Activated CD4-positive, alpha-beta T cell treated with anti-CD3 and anti-CD28 coated beads, Interleukin-2, amount 50 U/mL, for 4 hours (primary cell): ENCODE measurements around the gene ALKBH5.

Source experiments
- DNase-seq, 2 experiments: peaks; one replicate each; pipeline ENCODE4 v3.0.0-alpha.2; 2020

The ALKBH5 gene

DNA sequence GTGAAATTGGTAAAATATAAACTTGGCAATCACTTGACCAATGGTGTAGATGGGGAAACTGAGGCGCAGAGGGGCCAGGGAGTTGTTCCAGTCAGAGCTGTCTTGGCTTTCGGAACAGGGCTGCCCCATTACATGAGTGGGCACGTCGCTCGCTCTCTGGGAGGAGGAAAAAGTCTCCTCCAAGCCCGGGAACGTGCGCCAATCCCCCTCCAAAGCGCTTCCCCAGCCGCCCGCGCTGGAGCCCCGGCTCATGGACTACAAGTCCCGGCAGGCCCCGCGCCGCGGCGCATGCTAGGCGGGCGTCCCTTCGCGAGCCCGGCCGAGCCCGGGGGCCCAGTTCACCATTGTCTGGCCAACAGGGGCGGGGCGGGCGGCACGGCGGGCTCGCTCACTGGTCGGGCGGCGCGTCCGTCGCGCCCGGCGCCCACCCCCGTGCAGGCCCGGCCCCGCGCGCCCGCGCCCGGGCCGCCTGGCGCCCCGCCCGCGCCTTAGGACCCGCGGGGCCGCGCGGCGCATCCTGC, 41.6 kb downstream of the ALKBH5 start, which contains the start of gene LLGL1:
Gene LLGL1 (plus strand): TSS at position 515 of the 521 bp plus-strand sequence. CDS start 48 bp downstream, outside the sequence.
- peak; percentile 91 to 93 for DNase-seq

DNA sequence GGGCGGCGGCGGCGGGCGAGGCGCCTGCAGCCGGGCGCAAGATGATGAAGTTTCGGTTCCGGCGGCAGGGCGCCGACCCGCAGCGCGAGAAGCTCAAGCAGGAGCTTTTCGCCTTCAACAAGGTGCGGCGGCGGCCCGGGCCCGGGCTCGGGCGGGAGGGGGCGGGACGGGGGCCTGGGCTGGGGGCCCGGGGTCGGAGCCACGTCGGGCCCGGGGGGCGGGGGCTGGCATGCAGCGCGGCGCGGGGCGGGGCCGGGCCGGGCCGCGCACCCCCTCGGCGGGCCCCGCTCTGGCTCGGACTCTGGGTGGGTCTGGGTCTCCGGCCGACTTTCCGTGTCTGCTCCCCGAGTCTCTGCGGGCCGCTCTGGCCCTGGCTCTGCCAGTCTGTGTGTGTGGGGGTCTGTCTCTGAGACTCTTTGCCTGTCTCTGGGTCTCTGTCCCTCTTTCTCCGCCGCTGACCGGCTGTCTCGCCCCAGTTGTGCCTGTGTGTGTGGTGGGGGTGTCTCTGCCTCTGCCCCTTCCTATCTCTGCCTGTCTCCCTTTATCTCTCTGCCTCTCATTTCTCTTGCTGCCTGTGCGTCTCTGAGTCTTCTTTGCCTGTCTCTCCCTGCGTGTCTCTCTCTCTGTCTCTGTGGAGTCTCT, 42.1 kb downstream of the ALKBH5 start:
- no peak for DNase-seq

DNA sequence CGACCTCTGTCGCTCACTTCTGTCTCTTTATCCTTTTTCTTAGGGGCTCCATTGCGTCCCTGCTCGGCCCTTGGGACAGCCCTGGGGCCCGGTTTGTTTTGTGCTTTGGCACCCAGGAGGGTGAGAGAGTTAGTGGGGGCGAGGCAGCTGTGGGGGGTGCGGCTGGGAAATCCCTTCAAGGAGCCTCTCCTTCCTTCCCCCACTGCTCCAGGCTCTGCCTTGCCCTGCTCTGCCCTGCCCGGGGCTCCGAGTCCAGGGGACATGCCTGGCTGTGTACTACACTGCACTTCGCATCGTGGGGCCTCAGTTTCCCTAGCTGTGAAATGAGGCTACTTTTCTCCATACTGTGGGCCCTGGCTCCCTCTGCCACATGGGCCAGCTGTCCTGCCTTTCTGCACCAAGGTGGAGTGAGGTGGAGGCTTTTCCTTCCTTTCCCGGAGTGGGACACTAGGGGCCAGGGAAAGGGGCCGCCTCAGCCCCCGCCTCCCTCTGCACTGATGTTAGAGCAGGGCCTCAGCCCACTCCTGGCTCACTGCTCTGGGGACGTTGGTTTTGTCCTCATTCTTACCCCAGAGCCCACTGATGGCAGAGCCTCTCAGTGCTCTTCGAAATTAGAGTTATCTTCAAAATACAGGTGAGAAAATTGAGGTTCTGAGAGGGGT, 42.8 kb downstream of the ALKBH5 start:
- no peak for DNase-seq

DNA sequence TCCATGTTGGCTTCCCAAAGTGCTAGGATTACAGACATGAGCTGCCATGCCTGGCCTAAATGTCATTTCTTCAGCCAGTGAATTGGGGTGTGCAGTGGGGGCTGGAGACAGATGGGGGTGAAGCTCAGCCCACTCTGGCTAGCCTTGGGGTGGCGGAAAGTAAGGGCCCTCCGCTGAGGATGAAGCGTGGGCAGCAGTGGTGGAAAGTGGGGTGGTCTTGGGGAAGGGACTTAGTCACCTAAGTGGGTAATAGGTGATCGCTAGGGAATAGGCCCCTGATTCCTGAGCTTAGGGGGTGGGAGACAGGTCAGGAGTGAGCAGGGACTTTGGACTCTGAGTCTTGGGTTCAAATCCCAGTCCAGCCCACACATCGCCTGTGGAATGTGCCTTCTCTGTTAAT, 44.0 kb downstream of the ALKBH5 start:
- no peak for DNase-seq

DNA sequence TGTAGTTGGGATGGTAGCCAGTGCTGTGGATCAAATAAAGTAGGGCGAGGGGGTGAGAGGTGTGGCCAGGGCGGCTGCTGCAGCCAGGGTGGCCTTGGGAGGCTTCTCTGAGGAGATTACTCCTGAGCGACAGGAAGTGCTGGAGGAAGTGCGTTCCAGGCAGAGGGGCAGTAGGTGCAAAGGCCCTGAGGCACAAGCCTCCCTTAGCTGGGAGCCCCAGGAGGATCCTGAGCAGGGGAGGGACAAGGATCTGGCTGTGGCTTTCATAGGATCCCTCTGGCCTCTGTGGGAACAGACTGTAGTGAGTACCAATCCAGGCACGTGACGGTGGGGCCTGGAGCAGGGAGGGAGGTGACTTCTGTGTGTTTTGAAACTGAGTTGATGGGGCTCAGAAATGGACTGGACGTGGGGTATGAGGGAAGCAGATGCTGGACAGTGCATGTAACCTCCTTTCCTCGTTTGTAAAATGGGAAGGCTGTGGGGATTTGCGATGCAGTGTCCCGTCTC, 44.6 kb downstream of the ALKBH5 start:
- no peak for DNase-seq

DNA sequence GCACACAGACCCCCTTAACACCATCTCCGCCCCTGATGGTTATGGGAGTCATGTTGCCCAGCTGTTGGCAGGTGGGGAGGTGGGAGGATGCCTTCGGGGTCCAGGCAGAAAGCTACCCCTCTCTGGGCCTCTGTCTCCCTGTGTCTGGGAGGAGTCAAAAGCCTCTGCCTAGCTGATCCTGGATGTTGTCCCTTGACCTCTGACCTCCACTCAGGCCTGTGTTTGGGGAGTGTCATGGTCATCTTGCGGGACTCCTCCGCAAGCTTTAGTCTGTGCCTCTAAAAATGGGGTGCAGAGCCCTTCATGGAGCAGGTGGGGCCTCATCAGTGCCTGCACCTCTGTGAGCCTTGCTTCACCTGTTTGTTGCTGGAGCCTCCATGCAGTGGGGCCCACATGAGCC, 45.6 kb downstream of the ALKBH5 start:
- no peak for DNase-seq

DNA sequence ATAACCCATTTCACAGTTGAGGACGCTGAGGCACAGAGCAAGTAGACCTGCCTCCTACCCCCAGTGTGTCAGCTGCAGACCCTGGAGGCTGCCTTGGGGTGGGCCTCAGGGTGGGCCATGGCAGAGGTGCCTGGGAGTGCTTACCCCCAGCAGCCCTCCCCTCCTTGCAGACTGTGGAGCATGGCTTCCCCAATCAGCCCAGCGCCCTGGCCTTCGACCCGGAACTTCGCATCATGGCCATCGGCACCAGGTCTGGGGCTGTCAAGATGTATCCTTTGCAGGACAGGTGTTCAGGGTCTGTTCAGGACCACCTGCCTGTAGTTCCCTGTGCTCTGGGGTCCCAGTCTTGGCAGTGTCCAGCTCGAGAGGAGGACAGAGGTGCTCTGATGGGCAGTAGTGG, 46.1 kb downstream of the ALKBH5 start:
- no peak for DNase-seq

DNA sequence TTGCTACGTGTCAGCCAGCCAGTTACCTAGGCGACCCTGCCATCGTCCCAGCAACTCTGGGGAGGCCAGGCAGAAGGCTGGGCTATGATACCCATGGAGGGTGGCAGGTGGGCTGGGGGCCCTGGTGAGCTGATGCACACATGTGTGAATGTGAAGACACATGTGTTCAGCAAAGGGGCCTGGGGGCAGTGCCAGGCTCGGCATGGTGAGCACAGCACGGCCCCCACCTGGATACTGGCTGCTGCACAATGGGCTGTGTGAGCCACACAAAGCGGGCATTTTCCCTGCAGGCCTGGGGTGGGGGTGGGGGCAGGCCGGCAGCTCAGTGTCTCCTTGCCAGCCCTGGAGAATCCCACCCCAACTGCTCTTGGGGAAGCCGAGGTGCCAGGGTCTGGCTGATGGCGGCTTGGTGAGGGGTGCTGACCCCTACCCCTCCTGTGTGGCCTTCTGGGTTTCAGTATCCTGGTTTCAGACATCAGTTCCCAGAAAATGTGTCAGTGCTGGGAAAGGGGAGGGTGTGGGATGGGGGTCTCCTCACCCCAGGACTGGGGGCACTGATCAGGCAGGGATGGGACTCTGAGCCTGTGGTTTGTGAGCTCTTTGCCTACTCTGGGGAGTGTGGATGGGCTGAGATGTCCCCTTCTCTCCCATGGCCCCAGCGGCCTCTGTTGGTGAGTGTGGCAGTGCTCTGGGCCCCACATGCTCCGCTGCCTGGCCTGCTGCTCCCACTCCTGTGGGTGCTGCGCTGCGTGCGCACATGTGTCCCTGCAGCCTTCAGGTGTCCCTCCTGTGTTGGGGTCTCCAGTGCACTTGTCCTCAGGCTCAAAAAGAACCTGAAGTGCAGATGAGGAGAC, 46.9 kb downstream of the ALKBH5 start:
- DNase-seq: no peak

DNA sequence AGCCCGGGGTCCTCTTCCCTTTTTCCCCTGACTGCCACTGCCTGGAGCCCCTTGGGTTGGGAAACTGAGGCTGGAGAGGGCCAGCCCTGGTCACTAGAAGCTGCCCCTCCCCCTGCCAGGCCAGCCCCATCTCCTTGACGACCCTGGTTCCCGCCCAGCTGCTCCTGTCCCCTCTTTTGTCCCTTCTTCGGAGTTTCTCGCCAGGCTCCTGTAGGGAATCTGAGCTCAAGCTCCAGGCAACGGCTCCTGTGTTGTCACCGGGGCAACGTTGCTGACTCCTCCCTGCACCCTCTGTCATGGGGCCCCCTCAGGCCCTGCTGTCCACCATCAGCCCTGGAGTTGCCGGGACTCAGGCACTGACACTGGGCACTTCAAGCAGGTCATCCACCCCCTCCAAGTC, 47.5 kb downstream of the ALKBH5 start:
- DNase-seq: no peak

DNA sequence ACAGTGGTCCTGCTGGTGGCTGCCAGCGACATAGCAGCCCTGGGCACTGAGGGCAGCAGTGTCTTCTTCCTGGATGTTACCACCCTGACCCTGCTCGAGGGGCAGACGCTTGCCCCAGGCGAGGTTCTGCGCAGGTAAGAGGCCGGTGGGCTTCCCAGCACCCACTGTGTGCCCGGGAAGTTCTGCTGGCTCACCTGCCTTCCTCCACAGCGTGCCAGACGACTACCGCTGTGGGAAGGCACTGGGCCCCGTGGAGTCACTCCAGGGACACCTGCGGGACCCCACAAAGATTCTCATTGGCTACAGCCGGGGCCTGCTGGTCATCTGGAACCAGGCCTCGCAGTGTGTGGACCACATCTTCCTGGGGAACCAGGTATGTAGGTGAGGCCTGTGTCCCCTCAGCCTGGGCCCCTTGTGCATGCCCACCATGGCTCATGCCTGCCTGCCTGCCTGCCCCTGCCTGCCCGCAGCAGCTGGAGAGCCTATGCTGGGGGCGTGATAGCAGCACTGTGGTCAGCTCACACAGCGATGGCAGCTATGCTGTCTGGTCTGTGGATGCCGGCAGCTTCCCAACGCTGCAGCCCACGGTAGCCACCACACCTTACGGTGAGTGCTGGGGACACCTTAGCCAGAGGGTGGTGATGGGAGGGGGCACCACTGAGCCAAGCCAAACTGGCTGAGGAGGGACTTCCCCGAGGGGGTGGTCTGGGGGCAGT, 50.3 kb downstream of the ALKBH5 start:
- DNase-seq: no peak

DNA sequence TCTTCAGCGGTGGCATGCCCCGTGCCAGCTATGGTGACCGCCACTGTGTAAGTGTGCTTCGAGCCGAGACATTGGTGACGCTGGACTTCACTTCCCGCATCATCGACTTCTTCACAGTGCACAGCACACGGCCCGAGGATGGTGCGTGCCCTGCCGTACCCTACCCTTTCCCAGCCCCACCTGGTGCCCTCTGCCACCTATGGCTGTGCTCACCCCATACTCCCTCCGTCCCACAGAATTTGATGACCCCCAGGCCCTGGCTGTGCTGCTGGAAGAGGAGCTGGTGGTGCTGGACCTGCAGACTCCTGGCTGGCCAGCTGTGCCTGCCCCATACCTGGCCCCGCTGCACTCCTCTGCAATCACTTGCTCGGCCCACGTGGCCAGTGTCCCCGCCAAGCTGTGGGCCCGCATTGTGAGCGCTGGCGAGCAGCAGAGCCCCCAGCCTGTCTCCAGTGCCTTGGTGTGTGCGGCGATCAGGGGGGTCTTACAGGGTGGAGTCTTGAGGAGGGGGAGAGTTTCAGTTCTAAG, 51.3 kb downstream of the ALKBH5 start:
- DNase-seq: no peak

DNA sequence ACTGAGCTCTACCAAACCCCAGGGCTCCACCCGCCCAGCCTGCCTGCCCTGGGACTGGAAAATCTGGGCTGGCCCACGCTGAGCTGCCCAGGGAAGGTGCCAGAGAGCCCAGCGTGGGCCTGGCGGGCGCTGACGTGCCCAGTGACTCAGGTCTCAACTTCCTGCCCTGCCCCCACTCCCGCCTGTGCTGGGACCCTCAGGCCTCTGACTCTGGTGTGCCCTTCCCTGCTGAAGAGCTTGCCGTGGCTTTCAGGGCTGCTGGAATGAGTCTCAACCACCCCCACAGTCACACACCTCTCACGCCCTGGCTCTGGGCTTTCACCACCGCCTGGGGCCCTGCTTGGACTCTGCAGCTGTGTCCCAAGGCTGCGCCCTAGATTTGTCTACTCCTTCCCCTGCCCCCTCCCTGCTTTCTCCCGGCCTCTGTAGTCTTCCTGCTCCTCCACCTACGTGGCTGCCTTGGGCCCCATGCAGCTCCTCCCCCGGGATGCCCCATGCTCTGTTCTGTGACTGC, 52.2 kb downstream of the ALKBH5 start:
- DNase-seq: no peak

DNA sequence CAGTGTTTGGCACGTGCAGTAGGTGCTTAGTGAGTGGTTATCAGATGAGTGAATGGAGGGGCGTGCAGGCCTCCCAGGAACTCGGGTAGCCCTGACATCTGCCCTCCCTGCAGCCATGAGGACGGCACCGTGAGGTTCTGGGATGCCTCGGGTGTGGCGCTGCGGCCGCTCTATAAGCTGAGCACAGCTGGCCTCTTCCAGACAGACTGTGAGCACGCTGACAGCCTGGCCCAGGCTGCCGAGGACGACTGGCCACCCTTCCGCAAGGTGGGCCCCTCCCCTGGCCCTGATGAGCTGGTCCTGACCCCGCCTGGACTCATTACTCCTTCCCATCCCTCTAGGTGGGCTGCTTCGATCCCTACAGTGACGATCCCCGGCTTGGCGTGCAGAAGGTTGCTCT, 52.9 kb downstream of the ALKBH5 start:
- no peak for DNase-seq

DNA sequence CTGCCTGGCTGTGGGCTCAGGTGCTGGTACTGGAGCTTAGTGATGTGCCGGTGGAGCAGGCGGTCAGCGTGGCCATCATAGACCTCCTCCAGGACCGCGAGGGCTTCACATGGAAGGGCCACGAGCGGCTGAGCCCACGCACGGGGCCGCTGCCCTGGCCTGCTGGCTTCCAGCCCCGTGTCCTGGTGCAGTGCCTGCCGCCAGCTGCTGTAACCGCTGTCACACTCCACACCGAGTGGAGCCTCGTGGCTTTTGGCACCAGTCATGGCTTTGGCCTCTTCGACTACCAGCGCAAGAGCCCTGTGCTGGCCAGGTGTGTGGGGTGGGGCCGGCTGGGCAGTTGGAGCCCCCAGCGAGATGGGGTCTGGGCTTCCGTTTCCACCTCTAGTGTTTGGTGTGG, 53.8 kb downstream of the ALKBH5 start:
- DNase-seq: no peak

DNA sequence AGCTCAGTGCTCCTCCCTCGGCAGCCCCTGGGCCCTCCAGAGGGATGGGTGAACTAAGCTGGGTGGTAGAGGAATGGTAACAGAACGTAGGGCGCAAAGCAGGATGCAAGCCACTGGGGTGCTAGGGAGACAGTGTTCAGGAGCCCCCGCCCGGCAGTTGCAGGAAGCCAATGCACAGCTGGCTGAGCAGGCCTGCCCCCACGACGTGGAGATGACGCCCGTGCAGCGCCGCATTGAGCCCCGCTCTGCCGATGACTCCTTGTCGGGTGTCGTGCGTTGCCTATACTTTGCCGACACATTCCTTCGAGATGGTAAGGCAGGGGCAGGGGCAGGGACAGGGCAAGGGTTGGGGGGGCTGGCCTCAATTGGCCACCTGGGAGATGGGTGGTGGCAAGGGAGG, 54.7 kb downstream of the ALKBH5 start:
- DNase-seq: no peak

DNA sequence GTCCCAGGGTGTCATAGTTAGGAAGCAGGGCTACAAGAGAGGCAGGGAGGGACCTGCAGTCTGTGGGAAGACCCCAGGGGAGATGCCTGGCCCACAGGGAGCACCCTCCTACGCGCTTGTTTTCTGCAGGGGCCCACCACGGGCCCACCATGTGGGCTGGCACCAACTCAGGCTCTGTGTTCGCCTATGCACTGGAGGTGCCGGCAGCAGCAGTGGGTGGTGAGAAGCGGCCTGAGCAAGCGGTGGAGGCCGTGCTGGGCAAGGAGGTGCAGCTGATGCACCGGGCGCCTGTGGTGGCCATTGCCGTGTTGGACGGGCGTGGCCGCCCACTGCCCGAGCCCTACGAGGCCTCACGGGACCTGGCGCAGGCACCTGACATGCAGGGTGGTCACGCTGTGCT, 56.8 kb downstream of the ALKBH5 start:
- DNase-seq: no peak

DNA sequence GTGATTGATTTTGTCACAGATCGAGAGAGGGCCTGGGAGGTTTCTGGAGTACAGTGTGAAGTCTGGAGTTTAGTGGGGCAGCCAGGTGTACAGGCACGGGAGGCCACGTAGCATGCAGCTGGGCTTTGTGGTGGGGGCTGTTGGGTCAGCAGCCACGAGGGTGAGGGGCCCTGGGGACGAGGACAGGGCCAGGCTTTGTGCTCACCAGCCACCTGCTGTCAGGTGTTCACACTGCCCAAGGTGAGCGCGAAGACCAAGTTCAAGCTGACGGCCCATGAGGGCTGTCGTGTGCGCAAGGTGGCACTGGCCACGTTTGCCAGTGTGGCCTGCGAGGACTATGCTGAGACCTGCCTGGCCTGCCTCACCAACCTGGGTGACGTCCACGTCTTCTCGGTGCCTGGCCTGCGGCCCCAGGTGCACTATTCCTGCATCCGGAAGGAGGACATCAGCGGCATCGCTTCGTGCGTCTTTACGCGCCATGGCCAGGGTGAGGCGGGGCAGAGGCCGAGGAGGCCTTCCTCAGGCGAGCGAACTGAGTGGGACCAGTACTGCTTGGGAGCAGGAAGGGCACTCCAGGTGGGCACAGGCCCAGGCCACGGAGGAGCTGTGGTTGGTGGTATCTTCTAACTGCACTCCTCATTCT, 57.7 kb downstream of the ALKBH5 start:
- no peak for DNase-seq

DNA sequence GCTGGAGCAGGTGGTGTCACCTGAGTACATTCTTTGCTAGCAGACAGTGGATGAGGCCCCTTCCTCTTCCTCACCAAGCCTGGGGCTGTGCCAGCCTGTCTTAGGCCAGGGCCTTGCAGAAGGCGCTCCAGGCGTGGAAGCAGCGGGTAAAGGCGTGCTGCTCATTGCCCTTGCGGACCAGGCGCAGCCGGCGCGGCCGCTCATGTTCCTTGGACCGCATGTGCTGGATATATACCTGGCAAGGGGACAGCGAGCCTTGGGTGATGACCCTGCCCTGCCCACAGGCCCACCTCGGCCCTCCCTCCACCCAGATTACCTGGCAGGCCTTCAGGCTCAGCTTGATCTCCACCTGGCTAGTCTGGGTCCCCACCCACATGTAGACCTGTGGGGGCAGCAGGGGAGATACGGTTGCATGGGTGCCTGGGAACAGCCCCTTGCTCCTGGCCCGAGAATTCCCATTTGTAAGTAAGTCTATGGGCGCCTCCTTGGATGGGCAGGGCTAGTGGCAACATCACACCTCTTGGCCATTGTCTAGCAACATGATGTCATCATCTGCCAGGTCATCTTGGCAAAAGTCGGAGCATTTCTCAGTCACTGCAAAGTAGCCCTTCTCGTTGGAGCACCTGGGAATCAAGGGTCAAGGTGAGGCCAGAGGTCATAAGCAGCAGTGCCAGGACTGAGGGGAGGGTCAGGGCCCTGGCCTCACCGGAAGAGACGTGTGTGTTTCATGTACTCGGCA, 61.6 kb downstream of the ALKBH5 start:
- no peak for DNase-seq

DNA sequence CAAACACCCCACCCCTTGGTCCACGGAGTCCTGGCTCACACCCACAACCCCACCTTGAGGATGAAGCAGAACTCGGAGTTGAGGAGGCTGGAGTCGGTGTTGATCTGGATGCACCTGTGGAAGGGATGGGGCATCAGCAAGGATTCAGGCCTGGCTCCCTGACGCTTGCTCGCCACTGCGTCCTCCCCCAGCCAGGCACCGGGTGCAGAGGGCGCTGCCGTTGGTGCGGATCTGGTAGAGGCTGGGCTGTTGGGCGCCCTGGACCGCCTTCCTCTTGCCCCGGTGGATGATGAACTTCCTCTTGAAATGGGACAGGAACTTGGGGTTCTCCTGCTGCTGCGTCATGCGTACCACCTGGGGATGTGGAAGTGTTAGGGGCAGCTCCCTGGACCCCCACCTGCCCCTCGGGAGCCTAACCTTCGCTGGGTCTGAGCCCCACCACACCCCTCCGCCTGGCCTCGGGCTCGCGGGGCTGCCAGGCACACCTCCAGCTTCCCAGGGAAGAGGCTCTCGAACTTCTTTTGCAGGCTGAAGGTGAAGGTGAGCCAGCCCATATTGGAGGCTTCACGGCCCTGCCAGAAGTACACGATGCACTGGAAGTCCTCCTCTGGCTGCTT, 62.6 kb downstream of the ALKBH5 start:
- DNase-seq: no peak

DNA sequence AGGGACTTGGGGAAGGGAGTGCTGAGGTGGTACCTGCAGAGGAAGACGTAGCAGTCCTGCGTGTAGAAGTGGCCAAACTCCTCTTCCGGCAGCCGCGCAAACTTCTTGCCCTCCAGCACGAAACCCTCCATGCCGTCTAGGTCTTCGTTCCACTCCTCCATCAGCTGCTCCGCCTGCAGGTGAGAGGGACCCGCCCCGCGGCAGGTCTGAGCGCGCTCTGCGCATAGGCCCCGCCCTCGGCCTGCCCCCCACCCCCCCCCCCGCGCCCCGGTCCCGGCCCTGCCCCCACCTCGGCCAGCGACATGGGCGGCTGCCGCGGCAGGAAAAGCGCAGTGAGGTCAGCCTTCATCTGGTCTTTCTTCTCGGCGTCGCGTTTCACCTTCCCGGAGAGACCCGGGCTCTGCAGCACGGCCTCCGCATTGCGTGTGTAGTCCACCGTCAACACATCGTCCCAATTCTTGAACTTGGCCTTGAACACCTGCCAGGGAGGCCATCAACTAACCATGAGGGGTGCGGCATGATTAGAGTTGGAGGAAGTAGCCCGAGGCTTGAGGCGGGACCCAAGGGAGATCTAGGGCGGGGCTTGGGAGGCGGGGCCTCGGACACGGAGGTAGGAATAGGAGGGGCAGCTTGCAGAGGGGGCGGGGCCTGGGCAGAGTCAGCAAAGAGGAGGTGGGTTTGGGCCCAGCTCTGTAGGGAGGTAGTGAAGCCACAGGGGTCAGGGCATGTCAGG, 63.4 kb downstream of the ALKBH5 start:
- DNase-seq: no peak
